Activated CD8-positive, alpha-beta T cell treated with anti-CD3 and anti-CD28 coated beads for 36 hours (primary cell): ENCODE data around the gene CALHM1. TPM values are rescaled to one million over a fixed set of nuclear protein-coding genes. Genes with fewer than 3 reads are reported as not detected.

ENCODE experiments used
- ATAC-seq: fragments of 200-7000 bp; cut with Tn5 transposase; one replicate; pipeline ENCODE4 v1.10.0; 2021; ENCODE audit warnings: mild to moderate bottlenecking, moderate library complexity
- CTCF ChIA-PET: fragments of 350-600 bp; sonication (Branson Sonifier 250); formaldehyde crosslinking; loops from one replicate; lab custom pipeline; 2021; ENCODE audit warnings: antibody characterized with exemption; lab: Charles Lee
- POLR2A ChIA-PET: fragments of 350-600 bp; sonication (Branson Sonifier 250); formaldehyde crosslinking; loops from one replicate; lab custom pipeline; 2021; ENCODE audit warnings: antibody characterized with exemption; lab: Charles Lee
- DNase-seq: peaks from one replicate; pipeline ENCODE4 v3.0.0-alpha.2; 2020
- H3K27ac Mint-ChIP-seq: one replicate; pipeline ENCODE4 v1.8.0; 2021; ENCODE audit warnings: mild to moderate bottlenecking, mixed read lengths
- H3K27me3 Mint-ChIP-seq: one replicate; pipeline ENCODE4 v1.8.0; 2021; ENCODE audit warnings: mixed read lengths
- H3K36me3 Mint-ChIP-seq: one replicate; pipeline ENCODE4 v1.8.0; 2021; ENCODE audit warnings: low read depth, mixed read lengths
- H3K4me1 Mint-ChIP-seq: one replicate; pipeline ENCODE4 v1.8.0; 2021; ENCODE audit warnings: low read depth, mixed read lengths
- H3K4me3 Mint-ChIP-seq: one replicate; pipeline ENCODE4 v1.8.0; 2021; ENCODE audit warnings: mild to moderate bottlenecking, moderate library complexity, mixed read lengths
- H3K9me3 Mint-ChIP-seq: one replicate; pipeline ENCODE4 v1.8.0; 2021; ENCODE audit warnings: mixed read lengths
- intact Hi-C: fragments of 100-400 bp; cut with micrococcal nuclease; formaldehyde crosslinking; loops from one replicate; pipeline ENCODE4 v1.10.0; 2022
- total RNA-seq, 2 experiments: library from RNA; stranded (reverse); gene quantifications; one replicate each; pipeline ENCODE4 v1.2.3, GENCODE V29; 2021
- TF ChIP-seq, protein P1 (sequence below): fragments of 200-600 bp; IDR thresholded peaks from one replicate; pipeline ENCODE4 v1.8.0; 2022; ENCODE audit warnings: antibody characterized with exemption, mild to moderate bottlenecking

Gene CALHM1
- total RNA-seq, 2 experiments from 2014 or later, result not detected

DNA sequence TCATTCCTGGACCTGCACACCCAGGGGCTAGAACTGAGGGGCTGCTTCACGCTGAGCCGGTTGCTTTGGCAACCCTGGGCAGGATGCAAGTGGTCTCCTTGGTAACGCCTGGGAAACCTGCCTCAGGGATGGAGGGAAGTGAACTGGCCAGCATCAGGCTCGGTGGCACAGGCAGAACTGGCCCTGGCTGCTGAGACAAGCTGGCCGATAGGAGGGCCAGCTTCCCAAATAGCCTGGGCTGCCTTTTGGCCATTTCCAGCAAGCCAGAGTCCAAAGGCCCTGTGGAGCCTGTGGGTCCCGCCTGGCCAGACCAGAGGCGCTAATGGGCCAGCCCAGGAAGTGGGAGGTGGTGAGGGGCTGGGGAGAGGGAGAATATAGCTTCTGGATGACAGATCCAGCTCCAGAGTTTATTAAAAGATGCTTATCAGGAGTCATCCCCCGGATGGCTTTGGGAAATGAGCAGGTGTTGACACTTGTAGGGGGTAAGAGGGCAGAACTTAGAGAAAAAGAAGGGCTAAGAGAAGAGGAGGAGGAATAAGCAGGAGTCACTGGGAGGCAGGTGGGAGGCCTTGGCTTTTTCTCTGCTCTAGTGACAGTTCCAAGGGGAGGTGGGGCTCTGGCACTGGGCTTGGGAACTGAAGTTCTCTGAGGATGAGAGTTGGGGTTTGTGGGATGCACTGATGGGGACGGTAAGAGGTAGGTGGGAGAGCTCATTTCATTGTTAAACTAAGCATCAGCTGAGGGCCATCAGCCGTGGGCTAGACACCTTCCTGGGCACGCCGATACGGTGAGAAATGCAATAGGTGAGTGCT lies 44.4 kb upstream of the CALHM1 start:
- H3K36me3 Mint-ChIP-seq, result no peaks in the 10 kb centered on the region
- DNase-seq (no peak), ATAC-seq (no peak)
- H3K27ac Mint-ChIP-seq, result no peak overlapping the region
- POLR2A ChIA-PET, result interaction anchor here (1.3 kb wide), 2 partner anchors 11 to 12 kb away, joined by 3 to 4 read pairs; no protein-coding TSS in a partner anchor
- CTCF ChIA-PET, result interaction anchor here (0.9 to 6.4 kb wide), 6 partner anchors 9 to 90 kb away, joined by 3 to 29 read pairs (median 4); no protein-coding TSS in a partner anchor
- peaks cover 34% of the 10 kb centered on the region for H3K27me3 Mint-ChIP-seq
- intact Hi-C loops, result no loop called here
- H3K4me3 Mint-ChIP-seq, result no peak overlapping the region
- H3K4me1 Mint-ChIP-seq, result peaks cover 23% of the 10 kb centered on the region
- TF ChIP-seq, protein P1, sequence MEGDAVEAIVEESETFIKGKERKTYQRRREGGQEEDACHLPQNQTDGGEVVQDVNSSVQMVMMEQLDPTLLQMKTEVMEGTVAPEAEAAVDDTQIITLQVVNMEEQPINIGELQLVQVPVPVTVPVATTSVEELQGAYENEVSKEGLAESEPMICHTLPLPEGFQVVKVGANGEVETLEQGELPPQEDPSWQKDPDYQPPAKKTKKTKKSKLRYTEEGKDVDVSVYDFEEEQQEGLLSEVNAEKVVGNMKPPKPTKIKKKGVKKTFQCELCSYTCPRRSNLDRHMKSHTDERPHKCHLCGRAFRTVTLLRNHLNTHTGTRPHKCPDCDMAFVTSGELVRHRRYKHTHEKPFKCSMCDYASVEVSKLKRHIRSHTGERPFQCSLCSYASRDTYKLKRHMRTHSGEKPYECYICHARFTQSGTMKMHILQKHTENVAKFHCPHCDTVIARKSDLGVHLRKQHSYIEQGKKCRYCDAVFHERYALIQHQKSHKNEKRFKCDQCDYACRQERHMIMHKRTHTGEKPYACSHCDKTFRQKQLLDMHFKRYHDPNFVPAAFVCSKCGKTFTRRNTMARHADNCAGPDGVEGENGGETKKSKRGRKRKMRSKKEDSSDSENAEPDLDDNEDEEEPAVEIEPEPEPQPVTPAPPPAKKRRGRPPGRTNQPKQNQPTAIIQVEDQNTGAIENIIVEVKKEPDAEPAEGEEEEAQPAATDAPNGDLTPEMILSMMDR, result no peak
- H3K9me3 Mint-ChIP-seq, result no peaks in the 10 kb centered on the region

DNA sequence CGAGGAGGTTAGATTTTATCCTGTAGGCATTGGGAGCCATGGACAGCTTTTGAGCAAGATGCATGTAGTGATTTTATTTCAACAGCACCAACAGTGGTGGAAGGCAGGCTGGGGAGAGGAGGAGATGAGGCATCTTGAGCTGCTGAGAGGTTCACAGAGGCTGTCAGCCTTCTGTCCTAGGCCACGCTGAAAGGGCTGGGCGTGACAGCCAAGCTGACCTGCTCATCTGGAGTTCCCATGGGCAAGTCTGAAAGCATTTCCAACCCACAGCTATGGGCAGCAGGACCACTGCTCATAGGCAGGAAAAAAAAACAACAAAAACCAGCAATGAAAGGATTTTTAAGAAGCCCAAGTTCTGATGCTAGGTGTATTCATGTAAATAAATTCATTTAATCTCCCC lies 42.5 kb upstream of the CALHM1 start:
- H3K27ac Mint-ChIP-seq, result no peak overlapping the region
- ChIA-PET CTCF (interaction anchor here (4.0 to 6.4 kb wide), 2 partner anchors 11 to 63 kb away, joined by 26 to 29 read pairs; no protein-coding TSS in a partner anchor), POLR2A (no interaction called here)
- ATAC-seq (no peak), DNase-seq (no peak)
- peaks cover 32% of the 10 kb centered on the region for H3K27me3 Mint-ChIP-seq
- H3K9me3 Mint-ChIP-seq, result no peaks in the 10 kb centered on the region
- intact Hi-C loops, result no loop called here
- H3K4me3 Mint-ChIP-seq, result no peak overlapping the region
- no peaks in the 10 kb centered on the region for H3K36me3 Mint-ChIP-seq
- peaks cover 23% of the 10 kb centered on the region for H3K4me1 Mint-ChIP-seq
- TF ChIP-seq, protein P1, result no peak

DNA sequence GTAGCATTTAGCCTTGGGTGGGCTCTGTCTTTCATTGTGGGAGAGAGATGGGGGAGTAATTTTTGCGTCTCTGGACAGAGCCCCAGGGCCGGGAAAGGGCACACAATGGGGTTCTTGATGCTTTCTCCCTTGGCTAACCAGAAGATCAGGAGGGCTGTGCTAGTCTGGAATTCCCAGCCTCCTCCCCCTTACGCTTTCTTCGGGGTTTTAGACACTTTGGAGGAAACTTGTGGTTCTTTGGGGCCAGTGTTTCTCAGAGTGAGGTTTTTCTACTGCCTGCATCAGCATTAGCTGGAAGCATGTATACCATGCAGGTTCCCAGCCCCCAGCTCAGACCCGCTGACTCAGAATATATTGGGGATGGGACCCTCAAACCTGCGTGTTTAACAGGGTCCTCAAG lies 41.8 kb upstream of the CALHM1 start:
- peaks cover 23% of the 10 kb centered on the region for H3K4me1 Mint-ChIP-seq
- ChIA-PET CTCF (interaction anchor here (1.3 to 6.4 kb wide), 5 partner anchors 10 to 64 kb away, joined by 3 to 29 read pairs (median 5); no protein-coding TSS in a partner anchor), POLR2A (no interaction called here)
- no peaks in the 10 kb centered on the region for H3K36me3 Mint-ChIP-seq
- ATAC-seq, result no peak
- H3K27me3 Mint-ChIP-seq, result peaks cover 38% of the 10 kb centered on the region
- no peak for DNase-seq
- no peaks in the 10 kb centered on the region for H3K9me3 Mint-ChIP-seq
- TF ChIP-seq, protein P1, result no peak
- H3K4me3 Mint-ChIP-seq, result no peak overlapping the region
- H3K27ac Mint-ChIP-seq, result no peak overlapping the region
- intact Hi-C loops, result no loop called here

DNA sequence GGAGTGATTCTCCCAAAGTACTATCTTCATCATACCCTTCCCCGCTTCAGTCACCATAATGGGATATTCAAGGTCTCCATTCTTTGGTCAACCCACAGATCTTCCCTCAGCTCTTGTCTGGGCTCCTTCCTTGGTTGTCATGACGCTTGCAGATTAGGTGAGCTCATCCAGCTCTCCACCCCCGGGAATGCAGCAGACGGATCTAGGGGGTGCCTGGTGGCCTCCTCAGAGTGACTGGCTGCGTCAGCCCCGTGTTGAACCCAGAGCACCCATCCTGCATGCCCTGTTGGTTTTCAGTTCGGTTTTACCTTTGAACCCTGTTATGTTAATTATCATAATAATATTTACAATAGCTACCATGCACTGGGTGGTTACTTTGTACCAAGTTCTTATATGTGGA lies 41.2 kb upstream of the CALHM1 start:
- Mint-ChIP-seq H3K4me1 (peaks cover 23% of the 10 kb centered on the region), H3K4me3 (no peak overlapping the region), H3K27me3 (peaks cover 44% of the 10 kb centered on the region), H3K36me3 (no peaks in the 10 kb centered on the region), H3K9me3 (no peaks in the 10 kb centered on the region), H3K27ac (no peak overlapping the region)
- TF ChIP-seq, protein P1, result no peak
- DNase-seq (no peak), ATAC-seq (no peak)
- intact Hi-C loops, result no loop called here
- CTCF ChIA-PET, result interaction anchor here (1.3 to 6.4 kb wide), 5 partner anchors 9 to 64 kb away, joined by 3 to 29 read pairs (median 5); no protein-coding TSS in a partner anchor
- POLR2A ChIA-PET, result no interaction called here
